Caki2 (cell line): ENCODE data around the gene APOBEC3C. TPM values are rescaled to one million over a fixed set of nuclear protein-coding genes. Genes with fewer than 3 reads are reported as not detected.
"Not testable (repeated sequence)": the region's sequence is repeated elsewhere in the genome, so short reads cannot be mapped to it uniquely, and the experiment has no call there.

ENCODE experiments used
- DNase-seq: peaks from one replicate; pipeline ENCODE4 v3.0.0-alpha.2; 2015; ENCODE audit warnings: low read depth
- in situ Hi-C: cut with HindIII; loops from 2 replicates; pipeline ENCODE4 v1.10.0; 2016; ENCODE audit warnings: low sequenced_read_pairs, low pct_unique_long_range_greater_than_20kb, mixed read lengths
- total RNA-seq: library from RNA; depleted of rRNA; stranded (reverse); fragments of >200 nt; shearing (Covaris generic); gene quantifications from 2 replicates; pipeline ENCODE4 v1.2.3, GENCODE V29; 2014; ENCODE audit warnings: low replicate concordance; rRNA removed

Gene APOBEC3C
- total RNA-seq, 1 experiment from 2014 or later: 3.5 TPM

DNA sequence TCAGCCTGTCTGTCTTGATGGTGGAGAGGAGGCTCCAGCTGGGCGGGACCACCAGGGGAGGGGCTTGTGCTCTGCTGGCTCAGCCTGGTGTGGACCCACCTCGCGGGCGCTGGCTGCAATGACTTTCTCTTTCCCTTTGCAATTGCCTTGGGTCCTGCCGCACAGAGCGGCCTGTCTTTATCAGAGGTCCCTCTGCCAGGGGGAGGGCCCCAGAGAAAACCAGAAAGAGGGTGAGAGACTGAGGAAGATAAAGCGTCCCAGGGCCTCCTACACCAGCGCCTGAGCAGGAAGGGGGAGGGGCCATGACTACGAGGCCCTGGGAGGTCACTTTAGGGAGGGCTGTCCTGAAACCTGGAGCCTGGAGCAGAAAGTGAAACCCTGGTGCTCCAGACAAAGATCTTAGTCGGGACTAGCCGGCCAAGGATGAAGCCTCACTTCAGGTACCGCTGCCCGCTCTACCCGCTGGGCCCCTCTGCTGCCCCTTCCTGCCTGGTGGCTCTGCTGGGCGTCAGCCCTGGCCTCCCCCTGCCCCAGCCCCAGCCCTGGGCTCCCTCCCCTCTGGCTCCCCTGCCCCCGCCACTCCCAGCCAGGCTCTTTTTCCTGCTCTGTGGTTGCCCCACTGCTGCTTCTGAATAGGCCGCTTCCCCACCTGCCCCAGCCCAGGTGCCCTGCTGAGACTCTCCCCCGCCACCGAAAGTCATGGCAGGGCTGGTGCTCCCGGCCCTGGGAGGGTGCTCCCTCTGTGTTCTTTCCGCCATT is 26.7 kb downstream of the APOBEC3C start, which contains the start of gene APOBEC3F:
TSS of gene APOBEC3F (plus strand) at position 327 of the 759 bp plus-strand sequence. CDS start at position 424, 97 bp downstream.
- in situ Hi-C loops: not testable (repeated sequence)
- peak; percentile 73 for DNase-seq

DNA sequence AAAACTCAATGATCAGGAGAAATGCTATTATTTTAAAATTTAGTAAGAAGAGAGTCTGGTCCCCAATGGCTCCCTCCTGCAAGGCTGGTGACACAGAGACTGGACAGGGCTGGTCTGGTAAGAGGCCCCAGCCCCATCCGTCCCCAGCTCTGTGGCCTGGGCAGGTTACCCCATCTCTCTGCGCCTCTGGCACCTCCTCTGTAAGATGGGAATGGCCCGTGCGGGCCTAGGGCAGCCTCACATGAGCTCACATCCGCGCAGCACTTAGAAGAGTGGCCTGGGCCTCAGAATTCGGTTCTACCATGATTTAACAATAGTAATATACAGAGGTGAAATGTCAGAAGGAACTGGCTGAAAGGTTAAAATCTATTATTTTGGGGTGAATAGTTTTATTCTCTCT is 27.9 kb downstream of the APOBEC3C start:
- in situ Hi-C loops: no loop called here
- no peak for DNase-seq

DNA sequence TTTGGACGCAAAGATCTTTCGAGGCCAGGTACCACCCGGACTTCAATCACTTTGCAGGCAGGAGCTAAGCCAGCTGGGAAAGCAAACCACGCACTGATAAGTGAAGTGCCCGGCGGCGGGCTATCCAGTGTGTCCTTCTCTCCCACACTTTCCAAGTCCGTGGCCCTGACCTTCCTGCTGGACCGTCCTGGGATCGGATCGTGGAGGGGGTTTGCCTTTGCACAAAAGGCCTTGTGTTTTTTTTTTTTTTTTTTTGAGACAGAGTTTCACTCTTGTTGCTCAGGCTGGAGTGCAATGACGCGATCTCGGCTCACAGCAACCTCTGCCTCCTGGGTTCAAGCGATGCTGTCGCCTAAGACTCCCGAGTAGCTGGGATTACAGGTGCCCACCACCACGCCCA is 29.0 kb downstream of the APOBEC3C start:
- in situ Hi-C loops, DNase-seq: not testable (repeated sequence)

DNA sequence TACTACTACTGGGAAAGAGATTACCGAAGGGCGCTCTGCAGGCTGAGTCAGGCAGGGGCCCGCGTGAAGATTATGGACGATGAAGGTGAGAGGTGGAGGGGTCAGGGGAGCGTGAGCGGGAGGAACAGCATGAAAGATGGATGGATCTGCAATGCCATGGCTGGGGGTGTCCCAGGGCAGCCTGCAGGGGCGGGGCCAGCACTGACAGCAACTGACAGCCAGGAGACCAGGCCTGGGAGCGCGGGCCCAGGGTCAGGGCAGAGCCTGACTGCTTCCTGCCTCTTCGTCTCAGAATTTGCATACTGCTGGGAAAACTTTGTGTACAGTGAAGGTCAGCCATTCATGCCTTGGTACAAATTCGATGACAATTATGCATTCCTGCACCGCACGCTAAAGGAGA is 31.1 kb downstream of the APOBEC3C start:
- in situ Hi-C loops, DNase-seq: not testable (repeated sequence)

DNA sequence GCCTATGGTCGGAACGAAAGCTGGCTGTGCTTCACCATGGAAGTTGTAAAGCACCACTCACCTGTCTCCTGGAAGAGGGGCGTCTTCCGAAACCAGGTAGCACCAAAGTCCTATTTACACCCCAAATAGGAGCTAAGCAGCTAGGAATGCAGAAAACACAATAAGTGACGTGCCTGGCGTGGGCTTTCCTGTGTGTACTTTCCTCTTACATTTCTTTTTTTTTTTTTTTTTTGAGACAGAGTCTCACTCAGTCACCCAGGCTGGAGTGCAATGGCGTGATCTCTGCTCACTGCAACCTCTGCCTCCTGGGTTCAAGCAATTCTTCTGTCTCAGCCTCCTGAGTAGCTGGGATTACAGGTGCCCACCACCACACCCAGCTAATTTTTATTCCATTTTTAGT is 35.4 kb downstream of the APOBEC3C start:
- in situ Hi-C loops, DNase-seq: not testable (repeated sequence)

DNA sequence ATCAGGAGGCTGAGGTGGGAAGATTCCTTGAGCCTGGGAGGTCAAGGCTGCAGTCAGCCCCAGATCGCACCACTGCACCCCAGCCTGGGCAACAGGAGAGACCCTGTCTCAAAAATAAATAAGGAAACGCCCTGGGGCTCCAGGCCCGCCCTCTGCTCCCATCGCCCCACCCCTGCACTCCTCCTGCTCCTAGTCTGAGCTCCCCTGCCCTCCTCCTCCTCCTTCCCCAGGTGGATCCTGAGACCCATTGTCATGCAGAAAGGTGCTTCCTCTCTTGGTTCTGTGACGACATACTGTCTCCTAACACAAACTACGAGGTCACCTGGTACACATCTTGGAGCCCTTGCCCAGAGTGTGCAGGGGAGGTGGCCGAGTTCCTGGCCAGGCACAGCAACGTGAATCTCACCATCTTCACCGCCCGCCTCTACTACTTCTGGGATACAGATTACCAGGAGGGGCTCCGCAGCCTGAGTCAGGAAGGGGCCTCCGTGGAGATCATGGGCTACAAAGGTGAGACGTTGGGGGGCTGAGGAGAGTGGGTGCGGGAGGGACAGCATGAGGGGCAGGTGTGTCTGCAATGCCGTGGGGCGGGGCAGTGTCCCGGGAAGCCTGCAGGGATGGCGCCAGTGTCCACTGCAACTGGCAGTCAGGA is 37.9 kb downstream of the APOBEC3C start:
- DNase-seq, in situ Hi-C loops: not testable (repeated sequence)

DNA sequence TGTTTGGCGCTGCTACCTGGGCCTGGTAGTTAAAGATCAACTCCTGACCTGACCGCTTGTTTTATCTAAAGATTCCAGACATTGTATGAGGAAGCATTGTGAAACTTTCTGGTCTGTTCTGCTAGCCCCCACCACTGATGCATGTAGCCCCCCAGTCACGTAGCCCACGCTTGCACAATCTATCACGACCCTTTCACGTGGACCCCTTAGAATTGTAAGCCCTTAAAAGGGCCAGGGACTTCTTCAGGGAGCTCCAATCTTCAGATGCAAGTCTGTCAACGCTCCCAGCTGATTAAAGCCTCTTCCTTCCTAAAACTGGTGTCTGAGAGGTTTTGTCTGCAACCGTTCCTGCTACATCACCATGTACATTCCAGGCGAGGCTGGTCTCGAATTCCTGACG is 41.6 kb downstream of the APOBEC3C start:
- in situ Hi-C loops: no loop called here
- DNase-seq: no peak

DNA sequence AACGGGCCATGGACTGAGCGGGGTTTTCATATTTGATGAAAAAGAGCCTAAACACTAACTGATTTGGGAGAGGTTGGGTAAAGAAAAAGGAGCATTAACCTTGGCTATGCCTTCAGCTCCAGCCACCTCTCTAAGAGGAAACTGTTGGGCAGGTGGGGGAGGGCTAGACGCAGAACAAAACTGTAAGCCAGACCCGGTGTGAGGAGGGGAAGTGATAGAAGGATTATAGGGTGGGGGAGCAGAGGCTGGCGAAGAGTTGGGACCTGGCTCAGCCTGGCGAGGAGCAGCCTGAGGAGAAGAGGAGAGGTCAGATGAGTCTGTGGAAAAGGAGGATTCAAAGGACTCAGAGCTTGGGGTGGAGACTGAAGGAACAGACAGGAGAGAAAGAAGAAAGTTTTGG is 47.2 kb downstream of the APOBEC3C start:
- in situ Hi-C loops, DNase-seq: not testable (repeated sequence)

DNA sequence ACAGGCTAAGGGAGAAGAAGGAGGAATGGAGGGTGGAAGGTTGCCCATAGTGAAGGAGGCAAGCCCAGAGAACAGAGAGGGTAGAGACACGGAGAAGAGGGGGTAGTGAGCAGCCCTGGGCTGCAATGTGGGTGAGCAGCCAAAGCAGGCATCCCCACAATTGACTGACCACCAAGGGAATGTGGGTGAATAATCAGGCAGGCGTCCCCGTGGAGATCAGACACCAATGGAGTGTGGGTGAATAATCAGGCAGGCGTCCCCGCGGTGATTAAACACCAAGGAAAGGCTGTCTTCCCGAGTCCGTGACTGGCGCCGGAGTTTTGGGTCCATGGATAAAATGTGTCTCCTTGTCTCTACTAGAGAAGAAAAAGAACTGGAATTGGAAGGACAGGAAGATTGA is 47.9 kb downstream of the APOBEC3C start:
- DNase-seq, in situ Hi-C loops: not testable (repeated sequence)

DNA sequence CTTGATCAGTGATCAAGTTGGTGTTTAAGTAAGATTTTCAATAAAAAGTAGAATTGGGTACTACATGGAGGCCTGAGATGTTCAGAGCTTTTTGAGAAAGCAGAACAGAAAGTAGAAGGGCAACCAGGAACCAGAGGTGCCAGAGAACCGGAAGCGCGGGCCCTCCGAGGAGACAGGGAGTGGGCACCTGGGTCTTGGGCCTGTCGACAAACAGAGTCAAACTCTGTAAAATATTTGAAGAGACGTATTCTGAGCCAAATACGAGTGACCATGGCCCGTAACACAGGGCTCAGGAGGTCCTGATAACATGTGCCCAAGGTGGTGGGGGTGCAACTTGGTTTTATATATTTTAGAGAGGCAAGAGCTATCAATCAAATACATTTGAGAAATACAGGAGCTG is 49.8 kb downstream of the APOBEC3C start:
- DNase-seq, in situ Hi-C loops: not testable (repeated sequence)

DNA sequence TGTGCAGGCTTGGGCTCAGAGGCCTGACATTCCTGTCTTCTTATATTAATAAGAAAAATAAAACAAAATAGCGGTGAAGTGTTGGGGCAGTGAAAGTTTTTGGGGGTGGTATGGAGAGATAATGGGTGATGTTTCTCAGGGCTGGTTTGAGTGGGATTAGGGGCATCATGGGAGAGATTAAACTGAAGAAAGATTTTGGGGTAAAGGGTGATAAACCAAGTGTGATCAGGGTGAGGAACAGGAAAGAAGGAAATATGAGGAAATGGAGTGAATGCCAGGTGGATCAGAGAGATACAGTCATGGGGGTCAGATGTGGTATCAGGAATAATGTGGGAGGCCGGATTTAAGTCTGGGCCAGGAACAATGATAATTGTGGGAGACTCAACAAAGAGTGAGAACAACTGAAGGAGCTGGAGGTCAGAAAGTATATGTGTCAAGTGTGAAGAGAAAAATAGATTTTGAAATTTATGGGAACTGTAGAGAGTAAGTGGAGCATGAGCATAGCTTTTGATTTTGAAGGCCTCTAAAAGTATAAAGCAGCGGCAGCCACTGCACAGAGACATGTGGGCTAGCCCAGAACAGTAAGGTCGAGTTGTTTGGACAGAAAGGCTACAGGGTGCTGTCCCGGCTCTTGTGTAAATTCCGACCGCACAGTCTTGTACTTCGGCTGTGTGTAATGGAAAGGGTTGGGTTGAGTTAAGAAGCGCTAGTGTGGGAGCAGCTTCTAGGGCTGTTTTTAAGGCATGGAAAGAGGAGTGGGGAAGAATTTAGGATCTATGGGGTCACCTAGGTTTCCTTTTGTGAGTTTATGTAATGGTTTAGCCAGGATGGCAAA is 52.6 kb downstream of the APOBEC3C start:
- in situ Hi-C loops, DNase-seq: not testable (repeated sequence)

DNA sequence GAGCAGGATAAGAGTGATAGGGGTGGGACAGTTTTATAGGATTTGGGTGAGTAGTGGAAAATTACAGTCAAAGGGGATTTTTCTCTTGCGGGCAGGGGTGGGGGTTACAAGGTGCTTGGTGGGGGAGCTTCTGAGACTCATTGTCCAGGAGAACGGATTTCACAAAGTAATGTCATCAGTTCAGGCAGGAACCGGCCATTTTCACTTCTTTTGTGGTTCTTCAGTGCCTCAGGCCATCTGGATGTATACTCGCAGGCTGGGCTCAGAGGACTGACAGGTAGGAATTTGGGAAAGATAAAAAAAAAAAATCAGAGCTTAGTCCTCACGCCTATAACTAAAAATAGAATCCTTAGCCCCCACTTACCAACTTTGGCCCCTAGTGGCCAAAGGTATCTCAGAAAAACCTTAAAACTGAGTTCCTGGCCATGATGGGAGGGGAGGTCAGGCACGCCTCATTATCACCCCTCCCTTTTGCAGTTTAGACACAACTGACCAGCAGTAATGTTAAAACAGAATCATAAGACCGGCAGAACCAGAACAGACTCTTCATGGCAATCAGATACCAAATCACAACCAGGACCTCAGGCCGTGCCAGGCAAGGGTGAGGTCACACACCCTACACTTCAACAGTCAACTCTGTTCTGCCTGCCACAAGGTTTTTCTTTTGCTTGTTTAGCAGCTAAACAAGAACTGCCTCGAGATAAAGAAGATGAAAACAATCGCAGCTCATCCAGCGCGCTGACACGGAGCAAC is 54.2 kb downstream of the APOBEC3C start:
- in situ Hi-C loops: no loop called here
- no peak for DNase-seq

Other genes starting within 250 kb of the APOBEC3C start
- gene DNAL4, start 220.1 kb upstream of the APOBEC3C start, total RNA-seq: 48.0 and 49.9 TPM in 2 replicates
- 6.2 and 6.7 TPM in 2 replicates for gene NPTXR, start 170.2 kb upstream of the APOBEC3C start, total RNA-seq
- 59.5 and 63.9 TPM in 2 replicates for gene CBX6, start 142.0 kb upstream of the APOBEC3C start, total RNA-seq
- not detected in 2 replicates for gene APOBEC3A, start 56.6 kb upstream of the APOBEC3C start, total RNA-seq
- gene APOBEC3B, start 31.9 kb upstream of the APOBEC3C start, total RNA-seq: 19.1 and 20.1 TPM in 2 replicates
- gene APOBEC3D, start 6.9 kb downstream of the APOBEC3C start, total RNA-seq: 5.7 and 6.1 TPM in 2 replicates
- 1.7 and 3.5 TPM in 2 replicates for gene APOBEC3F, start 26.6 kb downstream of the APOBEC3C start, total RNA-seq
- 14.7 and 15.5 TPM in 2 replicates for gene APOBEC3G, start 63.0 kb downstream of the APOBEC3C start, total RNA-seq
- gene APOBEC3H, start 83.0 kb downstream of the APOBEC3C start, total RNA-seq: 1.9 and 2.0 TPM in 2 replicates
- gene CBX7, start 138.4 kb downstream of the APOBEC3C start, total RNA-seq: 27.4 and 36.0 TPM in 2 replicates
- 20.9 and 37.3 TPM in 2 replicates for gene PDGFB, start 230.7 kb downstream of the APOBEC3C start, total RNA-seq